Right renal cortex interstitium (tissue), 3 donors: ENCODE measurements around the gene MEF2D. TPM values are rescaled to one million over a fixed set of nuclear protein-coding genes. Genes with fewer than 3 reads are reported as not detected.

Source experiments
- DNase-seq, 3 donors: peaks; one replicate each; pipeline ENCODE4 v3.0.0-alpha.2; 2013; ENCODE audit warnings: low read depth in 3 of 3, low spot score in 2 of 3
- polyA plus RNA-seq, 3 donors: library from polyadenylated mRNA; unstranded; fragments of 120-200 nt; gene quantifications; one replicate each; pipeline ENCODE4 v1.2.1, GENCODE V29; 2013; ENCODE audit not compliant: insufficient read length in 3 of 3

MEF2D gene
- 10 to 100 TPM; 18.4 to 21.2 (median 19.6) TPM for polyA plus RNA-seq

GRCh38 chr1:156500543-156500792 lies at the start of gene MEF2D:
Gene MEF2D (minus strand): TSS chr1:156500775. CDS start chr1:156483292, 17,483 bp downstream.
- no peak for DNase-seq

- no peak for DNase-seq
Observed at GRCh38 chr1:156550346-156550745, 49.8 kb upstream of the MEF2D start.

GRCh38 chr1:156549831-156550230 lies 49.3 kb upstream of the MEF2D start:
- DNase-seq, result no peak

GRCh38 chr1:156549390-156549789 lies 48.8 kb upstream of the MEF2D start:
- no peak for DNase-seq

GRCh38 chr1:156547982-156548381 lies 47.4 kb upstream of the MEF2D start:
- DNase-seq, result no peak

GRCh38 chr1:156547434-156547833 lies 46.9 kb upstream of the MEF2D start:
- no peak for DNase-seq

- DNase-seq, result no peak
Observed at GRCh38 chr1:156546267-156546666, 45.7 kb upstream of the MEF2D start.

- no peak for DNase-seq
Observed at GRCh38 chr1:156544592-156545102, 44.1 kb upstream of the MEF2D start.

- DNase-seq, result no peak
Observed at GRCh38 chr1:156543066-156543465, 42.5 kb upstream of the MEF2D start.

- no peak for DNase-seq
Observed at GRCh38 chr1:156540955-156541354, 40.4 kb upstream of the MEF2D start.

- DNase-seq, result no peak
Observed at GRCh38 chr1:156539818-156540355, 39.3 kb upstream of the MEF2D start.

- DNase-seq, result no peak
Observed at GRCh38 chr1:156538711-156539440, 38.3 kb upstream of the MEF2D start.

GRCh38 chr1:156537027-156537426 lies 36.5 kb upstream of the MEF2D start:
- DNase-seq, result no peak

- DNase-seq, result no peak
Observed at GRCh38 chr1:156534424-156535060, 34.0 kb upstream of the MEF2D start.

GRCh38 chr1:156533568-156534220 lies 33.1 kb upstream of the MEF2D start:
- DNase-seq, result no peak

GRCh38 chr1:156532374-156532773 lies 31.8 kb upstream of the MEF2D start:
- DNase-seq, result no peak

- no peak for DNase-seq
Observed at GRCh38 chr1:156530006-156530405, 29.4 kb upstream of the MEF2D start.

- DNase-seq, result no peak
Observed at GRCh38 chr1:156528875-156529425, 28.4 kb upstream of the MEF2D start.

GRCh38 chr1:156528231-156528630 lies 27.7 kb upstream of the MEF2D start:
- no peak for DNase-seq

- DNase-seq, result no peak
Observed at GRCh38 chr1:156527584-156527983, 27.0 kb upstream of the MEF2D start.

- DNase-seq, result no peak
Observed at GRCh38 chr1:156525856-156526489, 25.4 kb upstream of the MEF2D start.
